HepG2 (cell line): ENCODE measurements around the gene BST1. TPM values are rescaled to one million over a fixed set of nuclear protein-coding genes. Genes with fewer than 3 reads are reported as not detected.

Source experiments
- ATAC-seq: fragments of 200-7000 bp; cut with Tn5 transposase; 3 replicates; pipeline ENCODE4 v1.9.1; 2020; ENCODE audit warnings: mild to moderate bottlenecking, moderate library complexity
- BruUV-seq: library from RNA; stranded (reverse); fragments of 400-500 nt; replicated peaks from 2 replicates; lab custom pipeline; 2021; lab: Mats Ljungman, UMichigan
- CTCF ChIA-PET: fragments of 300-600 bp; formaldehyde crosslinking; extraction: SDS; loops from one replicate; lab custom pipeline; 2021; ENCODE audit warnings: low total read pairs, inconsistent platforms, low intra/inter-chr PET ratio; lab: Yijun Ruan, JAX
- POLR2A ChIA-PET: fragments of 350-600 bp; sonication (Branson Sonifier 250); formaldehyde crosslinking; loops from one replicate; lab custom pipeline; 2020; ENCODE audit warnings: antibody characterized with exemption, inconsistent platforms; lab: Yijun Ruan, JAX
- DNase-seq: peaks from one replicate; pipeline ENCODE4 v3.0.0-alpha.2; 2015; ENCODE audit warnings: low spot score
- FAIRE-seq: peaks from 3 replicates; lab custom pipeline; 2011; peaks lifted over from hg19 to GRCh38; lab: Jason Lieb, UNC
- H2AFZ ChIP-seq: one replicate; pipeline ENCODE4 v1.6.1; 2011; ENCODE audit warnings: low read length, inconsistent platforms
- H3K27ac ChIP-seq: fragments of 300-600 bp; 3 replicates; pipeline ENCODE4 v1.8.0; 2011; ENCODE audit warnings: mixed run types, mild to moderate bottlenecking, mixed read lengths, low read length, inconsistent platforms; ENCODE audit not compliant: insufficient read depth; ENCODE audit errors: extremely low read length
- H3K27me3 ChIP-seq, 2 experiments: fragments of 200-600 bp in 1 of 2; 2 replicates in 1 of 2; 3 replicates in 1 of 2; pipeline versions ENCODE4 v1.6.0 to v1.8.0; 2011; ENCODE audit warnings: low read length in 2 of 2, mild to moderate bottlenecking in 2 of 2, moderate library complexity in 2 of 2, inconsistent platforms in 1 of 2; ENCODE audit not compliant: insufficient read depth in 2 of 2, control insufficient read depth in 1 of 2
- H3K36me3 ChIP-seq, 2 experiments: fragments of 200-600 bp in 1 of 2; replicated peaks in 1 of 2; 2 replicates in 1 of 2; 3 replicates in 1 of 2; pipeline versions ENCODE4 v1.5.1 to v1.8.0; 2011; ENCODE audit warnings: low read length in 2 of 2, inconsistent platforms in 1 of 2; ENCODE audit not compliant: insufficient read depth in 2 of 2, control insufficient read depth in 1 of 2
- H3K4me1 ChIP-seq: 2 replicates; pipeline ENCODE4 v1.5.1; 2012; ENCODE audit warnings: low read length, inconsistent platforms; ENCODE audit not compliant: insufficient read depth
- H3K4me2 ChIP-seq: 2 replicates; pipeline ENCODE4 v1.6.0; 2011; ENCODE audit warnings: low read depth, low read length, inconsistent platforms
- H3K4me3 ChIP-seq, 3 experiments: fragments of 200-600 bp in 1 of 3; sonication (generic), shearing (Covaris generic) in 1 of 3; replicated peaks in 1 of 3; 2 replicates each; pipeline ENCODE4 v1.5.1; 2011 to 2016; ENCODE audit warnings: low read length in 3 of 3, inconsistent platforms in 2 of 3, low read depth in 2 of 3, mild to moderate bottlenecking in 2 of 3, control low read depth in 1 of 3, mixed read lengths in 1 of 3; ENCODE audit not compliant: insufficient read depth in 1 of 3
- H3K79me2 ChIP-seq: one replicate; pipeline ENCODE4 v1.6.1; 2011; ENCODE audit warnings: low read length, inconsistent platforms; ENCODE audit not compliant: insufficient read depth
- H3K9ac ChIP-seq: 2 replicates; pipeline ENCODE4 v1.6.0; 2011; ENCODE audit warnings: mild to moderate bottlenecking, low read depth, low read length, inconsistent platforms; ENCODE audit not compliant: insufficient read depth
- H3K9me3 ChIP-seq: 2 replicates; pipeline ENCODE4 v1.5.1; 2012; ENCODE audit warnings: mild to moderate bottlenecking, low read length
- H4K20me1 ChIP-seq: 2 replicates; pipeline ENCODE4 v1.6.0; 2011; ENCODE audit warnings: inconsistent platforms, mild to moderate bottlenecking, low read length, moderate library complexity; ENCODE audit not compliant: insufficient read depth
- ADNP ChIP-seq: sonication (generic); formaldehyde crosslinking; IDR thresholded peaks from 2 replicates; pipeline ENCODE4 v1.4.0; 2020; ENCODE audit warnings: missing genetic modification reagents
- BATF2 ChIP-seq: sonication (generic); formaldehyde crosslinking; IDR thresholded peaks from 2 replicates; pipeline ENCODE4 v1.8.0; 2022; ENCODE audit warnings: mild to moderate bottlenecking, missing genetic modification reagents, moderate library complexity
- DMAP1 ChIP-seq: IDR thresholded peaks from 2 replicates; pipeline ENCODE4 v1.6.1; 2016
- FOXO4 ChIP-seq: sonication (generic); formaldehyde crosslinking; conservative IDR thresholded peaks from 2 replicates; pipeline ENCODE4 v1.8.1; 2023; ENCODE audit warnings: missing genetic modification reagents
- MZF1 ChIP-seq: sonication (generic); formaldehyde crosslinking; IDR thresholded peaks from 2 replicates; pipeline ENCODE4 v1.8.1; 2023; ENCODE audit warnings: mild to moderate bottlenecking, missing genetic modification reagents, borderline replicate concordance
- PLRG1 ChIP-seq: fragments of 450-650 bp; conservative IDR thresholded peaks from 2 replicates; pipeline ENCODE4 v1.6.1; 2016
- RBM22 ChIP-seq: fragments of 200-400 bp; formaldehyde crosslinking; optimal IDR thresholded peaks from 2 replicates; pipeline ENCODE3; 2017; ENCODE audit warnings: mild to moderate bottlenecking, low read length, moderate library complexity
- RFXANK ChIP-seq: IDR thresholded peaks from 2 replicates; pipeline ENCODE4 v1.6.1; 2016
- SNRNP70 ChIP-seq: fragments of 200-400 bp; formaldehyde crosslinking; IDR thresholded peaks from 2 replicates; pipeline ENCODE4 v1.6.1; 2017; ENCODE audit warnings: mild to moderate bottlenecking, low read depth, low read length, moderate library complexity
- THRA ChIP-seq: sonication (generic); formaldehyde crosslinking; IDR thresholded peaks from 2 replicates; pipeline ENCODE4 v1.4.0; 2020; ENCODE audit warnings: missing genetic modification reagents, borderline replicate concordance
- ZBTB7A ChIP-seq: sonication (generic); formaldehyde crosslinking; IDR thresholded peaks from 2 replicates; pipeline ENCODE4 v1.8.0; 2022; ENCODE audit warnings: mild to moderate bottlenecking, missing genetic modification reagents
- ZNF326 ChIP-seq: sonication (generic); formaldehyde crosslinking; IDR thresholded peaks from 2 replicates; pipeline ENCODE4 v1.4.0; 2020; ENCODE audit warnings: missing genetic modification reagents, borderline replicate concordance
- ZNF891 ChIP-seq: sonication (generic); formaldehyde crosslinking; IDR thresholded peaks from 2 replicates; pipeline ENCODE4 v1.5.0; 2020; ENCODE audit warnings: mild to moderate bottlenecking, missing genetic modification reagents
- WGBS: methylation state at CpG from one replicate; pipeline ENCODE4 v1.1.6; 2017; ENCODE audit warnings: low lambda C conversion rate; 5-methylcytosine and 5-hydroxymethylcytosine counted together
- in situ Hi-C: cut with HindIII; loops from 2 replicates; pipeline ENCODE4 v1.10.0; 2017; ENCODE audit warnings: low pct_unique_long_range_greater_than_20kb; ENCODE audit not compliant: extremely low pct_ligation_motif_present
- intact Hi-C: fragments of 100-400 bp; cut with micrococcal nuclease; formaldehyde crosslinking; loops from one replicate; pipeline ENCODE4 v1.10.0; 2022; ENCODE audit not compliant: unreplicated experiment
- polyA plus RNA-seq, 8 experiments: library from polyadenylated mRNA; depleted of rRNA in 3 of 8; stranded (reverse) in 7 of 8; unstranded in 1 of 8; fragments of >200 nt; fragmentation: Illumina TruSeq in 4 of 8; extraction: Trizol in 4 of 8; gene quantifications; 2 replicates each; pipeline versions ENCODE4 v1.2.1 to v1.2.3, GENCODE V29; 2011 to 2016; ENCODE audit warnings: low read depth in 4 of 8, missing spikeins in 1 of 8, mixed read lengths in 1 of 8; ENCODE audit not compliant: insufficient read depth in 1 of 8
- total RNA-seq, 5 experiments: library from RNA; depleted of rRNA; stranded (reverse); fragments of >200 nt; fragmentation: Illumina TruSeq; extraction: Trizol; gene quantifications; 2 replicates each; pipeline ENCODE4 v1.2.3, GENCODE V29; 2016; ENCODE audit warnings: low read depth in 1 of 5

BST1 gene
- total and polyA plus RNA-seq, 2 of the 13 experiments (the other 11 are each of a cell fraction or from before 2014, with no cell fraction given): 0.09 to 0.49 TPM

DNA sequence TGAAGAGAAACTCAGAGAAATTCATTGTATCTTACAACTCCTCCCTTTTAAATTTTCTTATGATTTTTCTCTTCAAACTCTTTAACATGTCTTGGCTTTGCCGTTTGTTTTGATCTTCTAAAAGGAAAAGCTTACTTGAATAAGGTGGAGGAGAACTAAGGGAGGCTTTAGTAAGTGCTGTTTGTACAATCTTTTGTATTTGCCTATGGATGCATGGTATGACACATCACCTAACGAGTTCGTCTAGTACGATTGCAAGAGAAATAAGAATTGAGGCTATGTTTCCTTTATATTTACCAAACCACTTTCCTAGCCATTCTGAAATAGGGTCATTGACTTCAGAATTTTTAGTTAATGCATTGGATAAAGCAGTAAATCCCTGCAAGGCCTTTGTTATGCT, 8.4 kb upstream of the BST1 start:
- Histone ChIP-seq H3K9ac (no peak overlapping the region), H4K20me1 (no peaks in the 10 kb centered on the region), H3K4me1 (peaks cover 7% of the 10 kb centered on the region), H3K9me3 (no peaks in the 10 kb centered on the region; the same call in 1 of the 2 replicates), H3K79me2 (no peaks in the 10 kb centered on the region), H3K4me3 (no peak overlapping the region), H3K36me3 (no peaks in the 10 kb centered on the region), H2AFZ (no peak overlapping the region), H3K4me2 (no peak overlapping the region), H3K27me3 (no peaks in the 10 kb centered on the region), H3K27ac (no peak overlapping the region)
- 80% methylated on average over 4 of the region's 4 CpGs for WGBS
- no TSS peak for BruUV-seq
- TF ChIP-seq RBM22 (no peak), ZBTB7A (CRISPR knock-in tag) (no peak), MZF1 (CRISPR knock-in tag) (no peak), BATF2 (CRISPR knock-in tag) (no peak), ZNF891 (CRISPR knock-in tag) (no peak), ZNF326 (CRISPR knock-in tag) (no peak), ADNP (no peak), FOXO4 (CRISPR knock-in tag) (no peak), PLRG1 (no peak), SNRNP70 (no peak), RFXANK (CRISPR knock-in tag) (no peak), THRA (no peak), DMAP1 (no peak)
- FAIRE-seq (no peak), DNase-seq (no peak), ATAC-seq (no peak)
- POLR2A ChIA-PET: interaction anchor here (1.5 kb wide), 1 partner anchor 12 kb away, joined by 9 read pairs; the partner anchor contains the start of gene FAM200B
- in situ Hi-C loops: no loop called here
- intact Hi-C loops: no loop called here
- CTCF ChIA-PET: no interaction called here
